Mammary epithelial cell (primary cell): Measurements from ENCODE around the gene PRR19.

Experiments
- CTCF ChIP-seq, 2 donors: IDR thresholded peaks in 1 of 2; conservative IDR thresholded peaks in 1 of 2; 2 replicates each; pipeline ENCODE4 v1.5.1; 2011 to 2012; ENCODE audit warnings: inconsistent platforms in 2 of 2, low read length in 2 of 2, mild to moderate bottlenecking in 2 of 2, control low read depth in 1 of 2, low read depth in 1 of 2; ENCODE audit not compliant: insufficient read depth in 1 of 2; ENCODE audit errors: extremely low read depth in 1 of 2
- EZH2 ChIP-seq: IDR thresholded peaks from 2 replicates; pipeline ENCODE4 v1.6.1; 2012; ENCODE audit warnings: low read length, inconsistent platforms, borderline replicate concordance

- TF ChIP-seq CTCF (conservative IDR thresholded peaks at IDR 0.05 in 1 of 2, IDR thresholded peaks at IDR 0.05 in 1 of 2; ENCODE audit: extremely low read depth in 1 of 2, insufficient read depth in 1 of 2, low read depth in 1 of 2, low read length in 2 of 2): no peak
- TF ChIP-seq EZH2: no peak
Measured at GRCh38 chr19:42270346-42271044, 31.4 kb upstream of the PRR19 start.
